T-helper 2 cell (primary cell): ENCODE data around the gene GNAT1.
A peak's percentile ranks its signal among the peaks of the same experiment; 100 is the strongest.
"Not testable (repeated sequence)": the region's sequence is repeated elsewhere in the genome, so short reads cannot be mapped to it uniquely, and the experiment has no call there.

Experiments
- DNase-seq, 5 experiments: peaks; one replicate each; pipeline versions ENCODE4 v3.0.0 to v3.0.0-alpha.2; 2012 to 2022

The GNAT1 gene

GRCh38 chr3:50242851-50243542 is 51.6 kb downstream of the GNAT1 start:
- DNase-seq, result peak in 3 of 5 experiments; percentile 22 to 48 (median 27)

GRCh38 chr3:50243543-50243895 is 52.1 kb downstream of the GNAT1 start:
- no peak for DNase-seq

GRCh38 chr3:50244813-50245212 is 53.4 kb downstream of the GNAT1 start:
- not testable (repeated sequence) for DNase-seq

GRCh38 chr3:50245251-50245745 is 53.9 kb downstream of the GNAT1 start:
- no peak for DNase-seq

- peak; percentile 86 to 97 (median 92) for DNase-seq
Measured at GRCh38 chr3:50245831-50246516, 54.6 kb downstream of the GNAT1 start.

GRCh38 chr3:50246517-50246954 is 55.1 kb downstream of the GNAT1 start:
- peak; percentile 32 to 91 (median 75) for DNase-seq
